ENCODE results near the gene KSR1. TPM values are rescaled to one million over a fixed set of nuclear protein-coding genes. Genes with fewer than 3 reads are reported as not detected.

KSR1 gene
- total RNA-seq, 1 donor from 2014 or later, result 9.5 TPM

- no peak for DNase-seq (ENCODE audit: missing footprints)
- no peak for ATAC-seq
- intact Hi-C loops (cut with DNase I), result no loop called here
Measured at GRCh38 chr17:27520491-27521185, 64.4 kb downstream of the KSR1 start.

GRCh38 chr17:27521281-27522027 lies 65.2 kb downstream of the KSR1 start:
- intact Hi-C loops (cut with DNase I), result no loop called here
- ATAC-seq (no peak), DNase-seq (ENCODE audit: missing footprints) (no peak)

- intact Hi-C loops (cut with DNase I), result no loop called here
- no peak for DNase-seq (ENCODE audit: missing footprints)
- ATAC-seq, result peak; percentile 47
Measured at GRCh38 chr17:27522028-27522635, 65.9 kb downstream of the KSR1 start.

- no peak for ATAC-seq
- intact Hi-C loops (cut with DNase I), result no loop called here
Measured at GRCh38 chr17:27523712-27524111, 67.5 kb downstream of the KSR1 start.

GRCh38 chr17:27524594-27524993 lies 68.3 kb downstream of the KSR1 start:
- DNase-seq (ENCODE audit: missing footprints) (no peak), ATAC-seq (no peak)
- intact Hi-C loops (cut with DNase I), result no loop called here

More at GRCh38 chr17:27523712-27524111, 67.5 kb downstream of the KSR1 start:
- no peak for DNase-seq (ENCODE audit: missing footprints)

- intact Hi-C loops (cut with DNase I), result no loop called here
Measured at GRCh38 chr17:27525316-27525715, 69.1 kb downstream of the KSR1 start.

GRCh38 chr17:27525836-27526603 lies 69.8 kb downstream of the KSR1 start:
- DNase-seq (ENCODE audit: missing footprints) (no peak), ATAC-seq (no peak)
- intact Hi-C loops (cut with DNase I), result no loop called here

More at GRCh38 chr17:27525316-27525715, 69.1 kb downstream of the KSR1 start:
- DNase-seq (ENCODE audit: missing footprints) (no peak), ATAC-seq (no peak)

- intact Hi-C loops (cut with DNase I), result no loop called here
- ATAC-seq (peak; percentile 53), DNase-seq (ENCODE audit: missing footprints) (no peak)
Measured at GRCh38 chr17:27526604-27527002, 70.4 kb downstream of the KSR1 start.

GRCh38 chr17:27529230-27529796 lies 73.1 kb downstream of the KSR1 start:
- ATAC-seq (no peak), DNase-seq (ENCODE audit: missing footprints) (no peak)
- intact Hi-C loops (cut with DNase I), result no loop called here

GRCh38 chr17:27530764-27531391 lies 74.6 kb downstream of the KSR1 start:
- ATAC-seq (peak; percentile 39), DNase-seq (ENCODE audit: missing footprints) (peak; percentile 79)
- intact Hi-C loops (cut with DNase I), result no loop called here

- ATAC-seq, result no peak
- intact Hi-C loops (cut with DNase I), result no loop called here
- DNase-seq (ENCODE audit: missing footprints), result no peak
Measured at GRCh38 chr17:27531469-27531961, 75.3 kb downstream of the KSR1 start.

- ATAC-seq, result peak; percentile 35
- DNase-seq (ENCODE audit: missing footprints), result peak; percentile 85
- intact Hi-C loops (cut with DNase I), result no loop called here
Measured at GRCh38 chr17:27532269-27533263, 76.3 kb downstream of the KSR1 start.

GRCh38 chr17:27533874-27534815 lies 77.9 kb downstream of the KSR1 start:
- ATAC-seq (no peak), DNase-seq (ENCODE audit: missing footprints) (no peak)
- intact Hi-C loops (cut with DNase I), result no loop called here

- ATAC-seq (no peak), DNase-seq (ENCODE audit: missing footprints) (no peak)
- intact Hi-C loops (cut with DNase I), result no loop called here
Measured at GRCh38 chr17:27535178-27535928, 79.1 kb downstream of the KSR1 start.

GRCh38 chr17:27535975-27536374 lies 79.7 kb downstream of the KSR1 start:
- no peak for ATAC-seq
- DNase-seq (ENCODE audit: missing footprints), result no peak
- intact Hi-C loops (cut with DNase I), result no loop called here
